HG03175 (cell line): ENCODE results near the gene GMDS.

Experiments used
- ATAC-seq: cut with Tn5 transposase; IDR thresholded peaks from one replicate; pipeline ENCODE4 v1.9.1; 2021; ENCODE audit warnings: mild to moderate bottlenecking, moderate library complexity; ENCODE audit not compliant: unreplicated experiment

Gene GMDS

DNA sequence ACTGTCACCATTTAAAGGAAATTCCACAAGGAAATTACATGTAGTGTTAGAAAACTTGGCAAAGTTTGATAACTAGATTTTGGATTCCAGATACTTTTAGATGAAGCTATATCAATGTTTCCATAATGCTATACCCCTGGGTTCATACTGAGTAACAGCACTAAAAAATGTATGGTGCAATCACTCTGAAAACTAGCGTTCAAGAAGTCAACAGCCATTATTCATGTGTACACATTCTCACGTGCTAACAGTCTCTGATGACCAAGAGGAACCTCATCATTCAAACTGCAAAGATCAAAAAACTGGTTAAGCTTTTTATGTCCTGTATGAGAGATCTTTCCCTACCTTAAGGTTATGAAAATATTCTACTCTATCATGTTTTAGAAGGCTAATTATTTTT lies 197.6 kb downstream of the GMDS start:
- ATAC-seq = no peak

- ATAC-seq = no peak
Observed at GRCh38 chr6:2044192-2044591, 201.2 kb downstream of the GMDS start.

DNA sequence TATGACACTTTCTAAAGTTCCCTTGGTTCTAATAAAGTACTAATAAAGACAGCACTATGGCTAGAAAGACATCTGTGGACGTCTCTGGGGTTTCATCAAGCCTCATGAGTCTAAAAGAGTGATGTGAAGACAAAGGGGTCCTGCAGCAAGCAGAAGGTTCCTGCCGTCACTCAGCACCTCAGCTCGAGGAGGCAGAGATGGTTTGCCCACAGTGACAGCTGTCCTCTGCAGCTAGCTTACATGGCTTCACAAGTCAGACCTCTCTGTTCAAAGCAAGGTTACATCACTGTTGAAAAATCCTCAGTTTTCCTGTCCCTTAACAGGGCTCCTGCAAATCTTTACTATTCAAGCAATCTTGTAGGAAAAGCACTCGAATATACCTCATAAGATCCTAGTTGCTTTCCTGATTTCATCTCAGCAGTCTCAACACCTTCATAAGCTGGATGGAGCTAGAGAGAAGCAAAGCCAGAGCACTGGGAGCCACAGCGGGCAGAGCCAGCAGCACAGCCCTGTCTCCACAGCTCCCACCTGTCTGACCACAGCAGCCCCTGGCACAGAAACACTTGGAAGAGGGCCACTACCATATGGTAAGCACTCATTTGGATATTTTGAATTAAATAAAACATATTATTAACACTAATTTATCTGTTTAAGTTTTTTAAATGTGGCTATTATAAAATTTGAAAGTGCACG lies 202.3 kb downstream of the GMDS start:
- no peak for ATAC-seq

DNA sequence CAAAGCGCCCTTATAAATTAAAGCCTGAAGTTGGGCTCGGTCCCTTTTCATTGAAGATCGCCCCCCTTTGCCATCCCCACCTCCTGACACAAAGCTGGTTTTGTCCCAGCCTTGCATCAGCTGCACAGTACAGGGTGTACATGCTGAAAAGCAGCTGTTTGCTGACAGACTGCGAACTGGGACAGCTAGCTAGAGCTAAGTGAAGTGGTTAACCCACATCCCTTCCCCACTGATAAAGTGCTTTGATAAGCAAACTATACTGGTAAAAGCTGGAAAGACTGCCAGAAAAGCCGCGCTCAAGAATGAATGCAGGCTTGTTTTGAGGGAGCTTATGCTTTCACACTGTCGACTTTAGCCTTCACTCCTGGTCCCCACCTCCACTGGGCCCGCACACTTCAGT lies 207.3 kb downstream of the GMDS start:
- ATAC-seq = no peak

DNA sequence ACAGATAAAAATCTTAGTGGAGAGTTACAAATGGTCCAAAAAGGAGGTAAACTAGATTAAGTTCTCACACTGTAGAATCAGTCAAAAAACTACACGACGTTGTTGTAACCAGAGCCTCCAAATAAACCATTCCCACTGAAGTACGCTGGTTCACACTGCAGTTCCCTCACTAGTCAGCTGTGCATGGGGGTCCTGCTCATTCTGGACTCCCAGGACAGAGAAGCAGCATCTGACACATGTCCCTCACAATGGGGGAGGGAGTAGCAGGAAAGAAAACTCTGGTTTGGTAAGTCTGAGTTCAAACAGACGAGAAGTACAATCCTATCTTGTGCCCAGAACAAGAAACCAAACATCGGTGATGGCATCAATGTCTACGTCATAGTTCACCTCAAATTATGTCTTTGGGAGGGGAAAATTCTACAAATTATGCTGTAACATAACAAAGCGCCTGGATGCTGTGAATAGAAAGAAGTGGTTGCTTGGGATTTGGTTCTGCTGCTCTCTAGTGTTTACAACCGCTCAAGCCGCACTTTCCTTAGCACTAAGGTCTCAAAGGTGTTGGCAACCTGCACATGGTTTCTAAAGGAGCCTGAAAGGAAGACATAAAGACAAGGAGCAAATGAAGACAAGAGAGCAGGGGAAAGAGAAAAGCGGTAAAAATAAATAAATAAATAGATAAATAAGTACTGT lies 208.0 kb downstream of the GMDS start:
- no peak for ATAC-seq

GRCh38 chr6:2036710-2037023 lies 208.7 kb downstream of the GMDS start:
- ATAC-seq = no peak

DNA sequence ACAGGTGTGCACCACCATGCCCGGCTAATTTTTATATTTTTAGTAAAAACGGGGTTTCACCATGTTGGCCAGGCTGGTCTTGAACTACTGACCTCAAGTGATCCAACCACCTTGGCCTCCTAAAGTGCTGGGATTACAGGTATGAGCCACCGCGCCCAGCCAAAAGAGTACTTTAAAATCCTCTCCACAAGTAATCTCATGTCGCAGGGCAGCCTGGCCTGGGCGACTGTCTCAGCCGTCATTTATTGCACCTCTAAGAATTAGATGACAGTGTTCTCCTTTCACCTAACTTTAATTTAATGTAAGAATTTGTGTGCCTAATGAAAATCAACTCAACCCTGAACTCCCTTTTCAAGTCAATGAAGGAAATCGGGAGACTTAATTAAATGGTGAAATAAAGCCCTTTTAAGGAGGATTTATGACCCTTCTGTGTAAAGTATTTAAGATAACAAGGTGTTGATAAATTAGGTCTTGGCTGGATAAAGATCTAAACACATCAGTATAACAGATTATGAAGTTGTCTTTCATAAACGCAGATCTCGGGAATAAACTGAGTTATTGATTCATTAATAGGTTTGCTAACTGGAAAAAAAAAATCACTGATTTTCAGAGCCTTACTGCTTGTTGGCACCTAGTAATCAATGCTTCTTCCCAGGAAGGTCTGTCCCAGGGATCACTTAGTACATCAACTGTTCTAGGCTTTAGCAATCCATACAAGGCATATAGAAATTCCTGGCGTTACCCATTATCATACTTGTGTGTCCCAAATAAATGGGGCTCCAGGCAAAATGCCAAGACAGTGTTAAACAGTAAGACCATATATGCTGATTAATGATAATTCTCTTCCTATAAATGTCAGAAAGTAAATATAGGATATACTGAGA lies 209.3 kb downstream of the GMDS start:
- no peak for ATAC-seq

DNA sequence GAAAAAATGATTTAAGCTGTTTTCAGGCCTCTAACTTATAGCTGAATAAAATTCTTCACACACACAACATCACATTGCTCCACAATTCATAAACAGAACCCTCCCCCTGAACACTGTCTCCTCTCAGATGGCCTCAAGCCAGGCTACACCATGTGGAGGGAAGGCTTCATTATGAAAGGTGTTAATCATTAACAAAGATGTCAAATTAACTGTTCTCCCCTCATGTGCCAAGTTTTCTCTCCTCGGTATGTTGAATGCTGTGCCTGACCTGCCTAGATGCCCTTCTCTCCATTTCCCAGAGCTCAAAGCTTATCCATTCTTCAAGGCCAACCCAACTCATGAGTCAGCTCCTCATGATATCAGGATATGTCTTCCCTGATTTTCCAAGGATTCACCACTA lies 210.4 kb downstream of the GMDS start:
- no peak for ATAC-seq

DNA sequence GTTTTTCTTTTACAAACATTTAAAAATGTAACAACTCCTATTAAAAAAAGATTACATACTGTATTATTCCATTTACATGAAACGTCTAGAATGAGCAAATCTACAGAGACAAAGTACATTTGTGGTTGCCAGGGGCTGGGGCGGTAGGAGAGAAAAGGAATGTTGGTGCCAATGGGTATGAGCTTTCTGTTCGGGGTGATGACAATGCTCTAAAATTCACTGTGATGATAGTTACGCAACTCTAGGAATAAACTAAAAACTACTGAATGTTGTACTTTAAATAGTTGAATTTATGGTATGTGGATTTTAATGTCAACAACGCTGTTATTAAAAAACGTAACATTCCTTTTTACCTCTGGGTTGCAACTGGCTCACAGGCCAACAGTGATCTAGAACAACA lies 211.1 kb downstream of the GMDS start:
- no peak for ATAC-seq

DNA sequence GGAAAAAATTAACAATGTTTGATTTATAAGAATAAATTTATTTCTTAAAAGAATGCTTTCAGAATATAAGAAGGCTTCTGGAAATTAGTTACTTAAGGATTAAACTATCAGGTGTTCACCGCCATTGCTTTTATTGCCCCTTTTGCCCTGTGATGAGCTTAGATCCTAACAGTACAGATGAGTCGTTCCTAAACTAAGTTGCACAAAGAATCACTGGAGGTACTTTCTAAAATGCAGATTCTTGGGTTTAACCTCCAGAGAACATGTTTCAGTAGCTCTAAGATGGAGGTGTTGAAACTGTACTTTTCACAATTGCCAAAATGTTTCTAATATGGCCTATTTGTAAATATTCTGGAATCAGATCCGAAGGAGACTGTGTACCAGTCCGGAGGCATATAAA lies 211.9 kb downstream of the GMDS start:
- ATAC-seq = no peak

- ATAC-seq = no peak
Observed at GRCh38 chr6:2030682-2031244, 214.6 kb downstream of the GMDS start.

GRCh38 chr6:2029952-2030351 lies 215.5 kb downstream of the GMDS start:
- no peak for ATAC-seq

- no peak for ATAC-seq
Observed at GRCh38 chr6:2029130-2029794, 216.1 kb downstream of the GMDS start.

DNA sequence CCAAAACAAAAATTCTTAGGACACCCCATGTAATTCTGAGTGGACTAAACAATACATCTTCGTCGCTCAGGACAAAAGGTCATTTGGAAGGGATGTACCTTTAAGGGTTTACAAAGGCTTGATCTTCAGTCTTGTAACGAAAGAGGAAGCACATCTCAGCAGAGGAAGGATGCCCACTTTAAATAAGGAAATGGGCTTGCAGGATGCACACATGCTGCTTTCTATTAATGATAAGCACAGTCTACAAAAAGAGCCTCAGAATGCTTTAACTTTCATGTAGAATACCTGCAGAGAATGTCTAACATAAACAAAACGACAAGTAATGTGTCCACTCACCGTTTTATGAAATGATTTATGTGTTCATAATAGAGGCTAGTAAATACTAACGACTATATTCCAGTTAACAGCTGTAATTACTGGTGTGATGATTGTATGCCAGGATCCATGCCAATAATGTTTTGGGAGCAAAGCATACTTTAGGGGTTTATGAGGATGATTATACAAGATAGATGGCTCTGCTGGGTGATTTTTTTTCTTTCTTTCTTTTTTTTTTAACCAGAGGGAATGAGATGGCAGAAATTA lies 216.9 kb downstream of the GMDS start:
- ATAC-seq = peak; percentile 88

DNA sequence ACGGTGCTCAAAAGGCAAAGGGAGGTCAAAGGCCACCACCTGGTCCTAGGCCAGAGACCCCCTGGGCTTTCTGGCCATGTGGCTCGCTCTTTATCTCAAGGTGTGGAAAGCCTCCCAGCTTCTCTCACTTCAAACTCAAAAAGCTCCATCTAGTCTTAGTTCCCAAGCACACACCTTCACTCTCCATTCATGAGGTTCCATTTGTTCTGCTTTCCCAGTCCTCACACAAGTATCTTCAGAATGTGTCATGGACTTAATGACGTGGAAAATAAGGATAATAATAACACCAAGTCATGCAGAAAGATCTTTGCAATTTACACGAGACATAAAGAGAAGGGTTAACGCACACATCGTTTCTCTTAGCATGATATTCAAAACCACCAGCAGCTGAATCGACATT lies 219.3 kb downstream of the GMDS start:
- no peak for ATAC-seq

GRCh38 chr6:2021713-2022125 lies 223.7 kb downstream of the GMDS start:
- ATAC-seq = no peak

GRCh38 chr6:2020909-2021308 lies 224.5 kb downstream of the GMDS start:
- ATAC-seq = no peak

DNA sequence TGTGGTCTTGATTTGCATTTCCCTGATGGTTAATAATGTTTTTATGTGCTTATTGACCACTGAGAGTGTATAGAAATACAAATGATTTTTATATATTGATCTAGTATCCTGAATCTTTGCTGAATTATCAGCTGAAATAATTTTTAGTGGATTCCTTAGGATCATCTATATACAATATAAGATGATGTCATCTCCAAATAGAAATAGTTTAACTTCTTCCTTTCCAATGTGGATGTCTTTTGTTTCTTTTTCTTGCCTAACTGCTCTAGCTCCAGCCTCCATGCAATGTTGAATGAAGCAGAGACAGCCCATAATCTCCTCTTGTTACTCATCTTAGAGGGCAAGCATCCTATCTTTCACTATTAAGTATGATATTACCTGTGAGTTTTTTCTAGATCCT lies 226.4 kb downstream of the GMDS start:
- ATAC-seq = no peak

DNA sequence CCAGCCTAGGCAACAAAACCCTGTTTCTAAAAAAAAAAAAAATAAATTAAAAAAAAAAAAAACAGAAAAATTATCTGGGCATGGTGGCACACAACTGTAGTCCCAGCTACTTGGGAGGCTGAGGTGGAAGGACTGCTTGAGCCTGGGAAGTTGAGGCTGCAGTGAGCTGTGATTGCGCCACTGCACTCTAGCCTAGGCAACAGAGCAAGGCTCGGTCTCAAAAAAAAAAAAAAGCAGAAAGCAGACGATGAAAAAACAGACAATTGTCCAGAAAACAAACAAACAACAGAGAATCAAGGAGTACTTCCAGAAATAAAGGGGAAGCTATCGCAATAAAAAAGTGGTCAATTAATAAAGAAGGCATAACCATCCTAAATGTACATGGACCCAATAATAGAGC lies 229.4 kb downstream of the GMDS start:
- no peak for ATAC-seq

- no peak for ATAC-seq
Observed at GRCh38 chr6:2008383-2008976, 236.9 kb downstream of the GMDS start.
